ENCODE data around the gene MAGI1.

DNA sequence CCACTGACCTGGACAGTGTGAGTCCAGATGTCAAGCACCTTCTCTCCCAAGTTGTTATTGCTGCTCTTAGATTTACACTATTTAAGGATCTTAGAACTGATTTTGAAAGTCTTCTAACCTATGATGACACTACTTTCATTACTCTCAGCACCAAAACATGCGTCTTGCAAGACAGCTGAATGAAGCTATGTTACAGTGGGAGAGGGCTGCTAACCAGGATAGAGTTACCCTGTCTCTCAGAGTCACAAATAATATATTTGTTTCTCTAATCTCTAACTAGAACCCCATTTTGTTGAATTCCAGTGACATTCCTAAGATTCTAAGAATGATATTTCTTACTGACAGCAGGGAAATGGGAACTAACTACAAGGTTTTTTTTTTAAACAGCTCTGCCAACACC is 455.5 kb downstream of the MAGI1 start:
- TF ChIP-seq, protein P1, sequence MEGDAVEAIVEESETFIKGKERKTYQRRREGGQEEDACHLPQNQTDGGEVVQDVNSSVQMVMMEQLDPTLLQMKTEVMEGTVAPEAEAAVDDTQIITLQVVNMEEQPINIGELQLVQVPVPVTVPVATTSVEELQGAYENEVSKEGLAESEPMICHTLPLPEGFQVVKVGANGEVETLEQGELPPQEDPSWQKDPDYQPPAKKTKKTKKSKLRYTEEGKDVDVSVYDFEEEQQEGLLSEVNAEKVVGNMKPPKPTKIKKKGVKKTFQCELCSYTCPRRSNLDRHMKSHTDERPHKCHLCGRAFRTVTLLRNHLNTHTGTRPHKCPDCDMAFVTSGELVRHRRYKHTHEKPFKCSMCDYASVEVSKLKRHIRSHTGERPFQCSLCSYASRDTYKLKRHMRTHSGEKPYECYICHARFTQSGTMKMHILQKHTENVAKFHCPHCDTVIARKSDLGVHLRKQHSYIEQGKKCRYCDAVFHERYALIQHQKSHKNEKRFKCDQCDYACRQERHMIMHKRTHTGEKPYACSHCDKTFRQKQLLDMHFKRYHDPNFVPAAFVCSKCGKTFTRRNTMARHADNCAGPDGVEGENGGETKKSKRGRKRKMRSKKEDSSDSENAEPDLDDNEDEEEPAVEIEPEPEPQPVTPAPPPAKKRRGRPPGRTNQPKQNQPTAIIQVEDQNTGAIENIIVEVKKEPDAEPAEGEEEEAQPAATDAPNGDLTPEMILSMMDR (IDR thresholded peaks at IDR 0.05 in 8 of 11, conservative IDR thresholded peaks at IDR 0.05 in 3 of 11), result no peak
- TF ChIP-seq POLR2A (IDR thresholded peaks at IDR 0.05) (no peak), POLR2AphosphoS5 (IDR thresholded peaks at IDR 0.05) (no peak)
